K562 (cell line): Measurements from ENCODE around the gene WDR31. TPM values are rescaled to one million over a fixed set of nuclear protein-coding genes. Genes with fewer than 3 reads are reported as not detected.

Source experiments
- ARHGAP35 ChIP-seq: fragments of 450-650 bp; IDR thresholded peaks from 2 replicates; pipeline ENCODE4 v1.6.1; 2018; ENCODE audit not compliant: partially characterized antibody
- CHCHD3 ChIP-seq: fragments of 250-450 bp; sonication (Bioruptor Pico); IDR thresholded peaks from 2 replicates; pipeline ENCODE4 v2.1.2; 2022; ENCODE audit warnings: mild to moderate bottlenecking
- EGR1 ChIP-seq: fragments of 450-650 bp; conservative IDR thresholded peaks from 2 replicates; pipeline ENCODE4 v1.6.1; 2017; ENCODE audit warnings: mild to moderate bottlenecking
- ESRRA ChIP-seq: fragments of 450-650 bp; IDR thresholded peaks from 2 replicates; pipeline ENCODE4 v1.6.1; 2014; ENCODE audit warnings: low read depth, mild to moderate bottlenecking, moderate library complexity, borderline replicate concordance
- KLF10 ChIP-seq: fragments of 250-450 bp; sonication (Bioruptor Pico); IDR thresholded peaks from 2 replicates; pipeline ENCODE4 v1.6.1; 2021; ENCODE audit warnings: matching md5 sums
- SAP30 ChIP-seq: fragments of 200-600 bp; sonication (generic); IDR thresholded peaks from 2 replicates; pipeline ENCODE4 v1.6.1; 2012; ENCODE audit warnings: borderline replicate concordance, low read depth, mild to moderate bottlenecking, moderate library complexity, low read length, control low read depth, inconsistent platforms; ENCODE audit not compliant: insufficient read depth, poor library complexity, severe bottlenecking
- SMC3 ChIP-seq: conservative IDR thresholded peaks from 2 replicates; pipeline ENCODE4 v1.6.1; 2011; ENCODE audit warnings: low read depth, low read length, improper control_type of control experiment; ENCODE audit not compliant: insufficient read depth
- SP1 ChIP-seq: sonication (generic); formaldehyde crosslinking; IDR thresholded peaks from 2 replicates; pipeline ENCODE4 v1.8.1; 2022; ENCODE audit warnings: mild to moderate bottlenecking, missing genetic modification reagents
- STAG1 ChIP-seq: sonication (generic); formaldehyde crosslinking; IDR thresholded peaks from 2 replicates; pipeline ENCODE4 v1.5.0; 2020; ENCODE audit warnings: missing genetic modification reagents, borderline replicate concordance
- polyA plus RNA-seq, 8 experiments: library from polyadenylated mRNA; depleted of rRNA in 4 of 8; stranded (reverse) in 5 of 8; unstranded in 3 of 8; fragments of >200 nt; fragmentation: Nextera tagmentation in 2 of 8; fragmentation: Illumina TruSeq in 1 of 8; extraction: Ambion mirVana in 2 of 8; extraction: Trizol in 1 of 8; gene quantifications; 2 replicates each; pipeline versions ENCODE4 v1.2.1 to v1.2.3, GENCODE V29; 2011 to 2014; ENCODE audit warnings: inconsistent platforms in 1 of 8, missing spikeins in 1 of 8
- total RNA-seq, 7 experiments: library from RNA; depleted of rRNA in 6 of 7; stranded (reverse); fragments of >200 nt in 6 of 7; fragmentation: Illumina TruSeq in 2 of 7; extraction: Trizol in 2 of 7; gene quantifications; 2 replicates each; pipeline versions ENCODE4 v1.2.1 to v1.2.3, GENCODE V29; 2011 to 2021; ENCODE audit warnings: low replicate concordance in 1 of 7
- TF ChIP-seq, protein P1 (sequence below), 2 experiments: fragments of 450-650 bp; conservative IDR thresholded peaks; 2 replicates each; pipeline ENCODE4 v1.6.1; 2017; ENCODE audit warnings: mild to moderate bottlenecking in 2 of 2, moderate library complexity in 2 of 2
- TF ChIP-seq, protein P2 (sequence below): fragments of 450-650 bp; IDR thresholded peaks from 2 replicates; pipeline ENCODE4 v1.6.1; 2016; ENCODE audit warnings: mild to moderate bottlenecking, moderate library complexity
- TF ChIP-seq, protein P3 (sequence below): fragments of 450-650 bp; IDR thresholded peaks from 2 replicates; pipeline ENCODE4 v1.6.1; 2017; ENCODE audit warnings: antibody characterized with exemption

The WDR31 gene
- total and polyA plus RNA-seq, 9 of the 15 experiments (the other 6 are each of a cell fraction or from before 2014, with no cell fraction given): 0.35 to 1.8 (median 0.95) TPM

DNA sequence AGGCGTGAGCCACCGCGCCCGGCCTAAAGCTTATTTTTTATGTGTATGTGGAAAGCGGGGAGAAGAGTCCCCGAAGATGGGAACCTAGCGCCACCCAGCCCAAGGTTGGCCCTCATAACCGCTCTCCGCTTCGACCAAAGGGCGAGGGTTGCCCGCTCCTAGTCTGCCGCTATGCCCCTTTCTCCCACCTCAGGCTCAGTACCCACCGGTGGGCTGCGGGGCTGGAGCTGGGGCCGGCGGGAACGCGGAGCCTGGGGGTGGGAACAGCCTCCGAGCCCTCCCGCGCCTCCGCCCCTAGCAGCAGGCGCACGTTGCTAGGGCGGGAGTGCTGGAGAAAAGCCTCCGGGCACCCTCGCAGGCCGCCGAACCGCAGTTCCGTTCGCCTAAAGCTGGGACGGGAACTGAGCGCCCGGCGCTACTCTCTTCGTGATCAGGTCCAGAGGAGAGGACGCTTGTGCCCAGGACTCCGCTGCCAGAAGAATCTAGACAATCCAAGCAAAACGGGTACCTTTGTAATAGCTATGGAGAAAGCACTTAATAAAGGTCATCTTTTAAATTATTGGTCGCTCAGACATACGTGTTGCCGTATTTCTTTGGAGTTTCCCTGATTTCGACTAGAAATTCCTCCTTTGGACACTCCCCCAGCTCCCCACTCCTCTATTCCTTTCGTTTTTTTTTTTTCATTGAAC, at the start of gene WDR31 (continued):
- TF ChIP-seq EGR1 (peak; percentile 60), STAG1 (no peak), SP1 (peak; percentile 90), KLF10 (CRISPR knock-in tag) (no peak), CHCHD3 (CRISPR knock-in tag) (peak; percentile 5; the same call in 1 of the 2 replicates), SMC3 (no peak), ARHGAP35 (no peak), SAP30 (peak; percentile 87), ESRRA (peak; percentile 70; the same call in 1 of the 2 replicates)
- TF ChIP-seq, protein P1, sequence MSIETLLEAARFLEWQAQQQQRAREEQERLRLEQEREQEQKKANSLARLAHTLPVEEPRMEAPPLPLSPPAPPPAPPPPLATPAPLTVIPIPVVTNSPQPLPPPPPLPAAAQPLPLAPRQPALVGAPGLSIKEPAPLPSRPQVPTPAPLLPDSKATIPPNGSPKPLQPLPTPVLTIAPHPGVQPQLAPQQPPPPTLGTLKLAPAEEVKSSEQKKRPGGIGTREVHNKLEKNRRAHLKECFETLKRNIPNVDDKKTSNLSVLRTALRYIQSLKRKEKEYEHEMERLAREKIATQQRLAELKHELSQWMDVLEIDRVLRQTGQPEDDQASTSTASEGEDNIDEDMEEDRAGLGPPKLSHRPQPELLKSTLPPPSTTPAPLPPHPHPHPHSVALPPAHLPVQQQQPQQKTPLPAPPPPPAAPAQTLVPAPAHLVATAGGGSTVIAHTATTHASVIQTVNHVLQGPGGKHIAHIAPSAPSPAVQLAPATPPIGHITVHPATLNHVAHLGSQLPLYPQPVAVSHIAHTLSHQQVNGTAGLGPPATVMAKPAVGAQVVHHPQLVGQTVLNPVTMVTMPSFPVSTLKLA (conservative IDR thresholded peaks at IDR 0.05): peak; percentile 63 to 87
- TF ChIP-seq, protein P2, sequence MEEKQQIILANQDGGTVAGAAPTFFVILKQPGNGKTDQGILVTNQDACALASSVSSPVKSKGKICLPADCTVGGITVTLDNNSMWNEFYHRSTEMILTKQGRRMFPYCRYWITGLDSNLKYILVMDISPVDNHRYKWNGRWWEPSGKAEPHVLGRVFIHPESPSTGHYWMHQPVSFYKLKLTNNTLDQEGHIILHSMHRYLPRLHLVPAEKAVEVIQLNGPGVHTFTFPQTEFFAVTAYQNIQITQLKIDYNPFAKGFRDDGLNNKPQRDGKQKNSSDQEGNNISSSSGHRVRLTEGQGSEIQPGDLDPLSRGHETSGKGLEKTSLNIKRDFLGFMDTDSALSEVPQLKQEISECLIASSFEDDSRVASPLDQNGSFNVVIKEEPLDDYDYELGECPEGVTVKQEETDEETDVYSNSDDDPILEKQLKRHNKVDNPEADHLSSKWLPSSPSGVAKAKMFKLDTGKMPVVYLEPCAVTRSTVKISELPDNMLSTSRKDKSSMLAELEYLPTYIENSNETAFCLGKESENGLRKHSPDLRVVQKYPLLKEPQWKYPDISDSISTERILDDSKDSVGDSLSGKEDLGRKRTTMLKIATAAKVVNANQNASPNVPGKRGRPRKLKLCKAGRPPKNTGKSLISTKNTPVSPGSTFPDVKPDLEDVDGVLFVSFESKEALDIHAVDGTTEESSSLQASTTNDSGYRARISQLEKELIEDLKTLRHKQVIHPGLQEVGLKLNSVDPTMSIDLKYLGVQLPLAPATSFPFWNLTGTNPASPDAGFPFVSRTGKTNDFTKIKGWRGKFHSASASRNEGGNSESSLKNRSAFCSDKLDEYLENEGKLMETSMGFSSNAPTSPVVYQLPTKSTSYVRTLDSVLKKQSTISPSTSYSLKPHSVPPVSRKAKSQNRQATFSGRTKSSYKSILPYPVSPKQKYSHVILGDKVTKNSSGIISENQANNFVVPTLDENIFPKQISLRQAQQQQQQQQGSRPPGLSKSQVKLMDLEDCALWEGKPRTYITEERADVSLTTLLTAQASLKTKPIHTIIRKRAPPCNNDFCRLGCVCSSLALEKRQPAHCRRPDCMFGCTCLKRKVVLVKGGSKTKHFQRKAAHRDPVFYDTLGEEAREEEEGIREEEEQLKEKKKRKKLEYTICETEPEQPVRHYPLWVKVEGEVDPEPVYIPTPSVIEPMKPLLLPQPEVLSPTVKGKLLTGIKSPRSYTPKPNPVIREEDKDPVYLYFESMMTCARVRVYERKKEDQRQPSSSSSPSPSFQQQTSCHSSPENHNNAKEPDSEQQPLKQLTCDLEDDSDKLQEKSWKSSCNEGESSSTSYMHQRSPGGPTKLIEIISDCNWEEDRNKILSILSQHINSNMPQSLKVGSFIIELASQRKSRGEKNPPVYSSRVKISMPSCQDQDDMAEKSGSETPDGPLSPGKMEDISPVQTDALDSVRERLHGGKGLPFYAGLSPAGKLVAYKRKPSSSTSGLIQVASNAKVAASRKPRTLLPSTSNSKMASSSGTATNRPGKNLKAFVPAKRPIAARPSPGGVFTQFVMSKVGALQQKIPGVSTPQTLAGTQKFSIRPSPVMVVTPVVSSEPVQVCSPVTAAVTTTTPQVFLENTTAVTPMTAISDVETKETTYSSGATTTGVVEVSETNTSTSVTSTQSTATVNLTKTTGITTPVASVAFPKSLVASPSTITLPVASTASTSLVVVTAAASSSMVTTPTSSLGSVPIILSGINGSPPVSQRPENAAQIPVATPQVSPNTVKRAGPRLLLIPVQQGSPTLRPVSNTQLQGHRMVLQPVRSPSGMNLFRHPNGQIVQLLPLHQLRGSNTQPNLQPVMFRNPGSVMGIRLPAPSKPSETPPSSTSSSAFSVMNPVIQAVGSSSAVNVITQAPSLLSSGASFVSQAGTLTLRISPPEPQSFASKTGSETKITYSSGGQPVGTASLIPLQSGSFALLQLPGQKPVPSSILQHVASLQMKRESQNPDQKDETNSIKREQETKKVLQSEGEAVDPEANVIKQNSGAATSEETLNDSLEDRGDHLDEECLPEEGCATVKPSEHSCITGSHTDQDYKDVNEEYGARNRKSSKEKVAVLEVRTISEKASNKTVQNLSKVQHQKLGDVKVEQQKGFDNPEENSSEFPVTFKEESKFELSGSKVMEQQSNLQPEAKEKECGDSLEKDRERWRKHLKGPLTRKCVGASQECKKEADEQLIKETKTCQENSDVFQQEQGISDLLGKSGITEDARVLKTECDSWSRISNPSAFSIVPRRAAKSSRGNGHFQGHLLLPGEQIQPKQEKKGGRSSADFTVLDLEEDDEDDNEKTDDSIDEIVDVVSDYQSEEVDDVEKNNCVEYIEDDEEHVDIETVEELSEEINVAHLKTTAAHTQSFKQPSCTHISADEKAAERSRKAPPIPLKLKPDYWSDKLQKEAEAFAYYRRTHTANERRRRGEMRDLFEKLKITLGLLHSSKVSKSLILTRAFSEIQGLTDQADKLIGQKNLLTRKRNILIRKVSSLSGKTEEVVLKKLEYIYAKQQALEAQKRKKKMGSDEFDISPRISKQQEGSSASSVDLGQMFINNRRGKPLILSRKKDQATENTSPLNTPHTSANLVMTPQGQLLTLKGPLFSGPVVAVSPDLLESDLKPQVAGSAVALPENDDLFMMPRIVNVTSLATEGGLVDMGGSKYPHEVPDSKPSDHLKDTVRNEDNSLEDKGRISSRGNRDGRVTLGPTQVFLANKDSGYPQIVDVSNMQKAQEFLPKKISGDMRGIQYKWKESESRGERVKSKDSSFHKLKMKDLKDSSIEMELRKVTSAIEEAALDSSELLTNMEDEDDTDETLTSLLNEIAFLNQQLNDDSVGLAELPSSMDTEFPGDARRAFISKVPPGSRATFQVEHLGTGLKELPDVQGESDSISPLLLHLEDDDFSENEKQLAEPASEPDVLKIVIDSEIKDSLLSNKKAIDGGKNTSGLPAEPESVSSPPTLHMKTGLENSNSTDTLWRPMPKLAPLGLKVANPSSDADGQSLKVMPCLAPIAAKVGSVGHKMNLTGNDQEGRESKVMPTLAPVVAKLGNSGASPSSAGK: peak; percentile 64
- TF ChIP-seq, protein P3, sequence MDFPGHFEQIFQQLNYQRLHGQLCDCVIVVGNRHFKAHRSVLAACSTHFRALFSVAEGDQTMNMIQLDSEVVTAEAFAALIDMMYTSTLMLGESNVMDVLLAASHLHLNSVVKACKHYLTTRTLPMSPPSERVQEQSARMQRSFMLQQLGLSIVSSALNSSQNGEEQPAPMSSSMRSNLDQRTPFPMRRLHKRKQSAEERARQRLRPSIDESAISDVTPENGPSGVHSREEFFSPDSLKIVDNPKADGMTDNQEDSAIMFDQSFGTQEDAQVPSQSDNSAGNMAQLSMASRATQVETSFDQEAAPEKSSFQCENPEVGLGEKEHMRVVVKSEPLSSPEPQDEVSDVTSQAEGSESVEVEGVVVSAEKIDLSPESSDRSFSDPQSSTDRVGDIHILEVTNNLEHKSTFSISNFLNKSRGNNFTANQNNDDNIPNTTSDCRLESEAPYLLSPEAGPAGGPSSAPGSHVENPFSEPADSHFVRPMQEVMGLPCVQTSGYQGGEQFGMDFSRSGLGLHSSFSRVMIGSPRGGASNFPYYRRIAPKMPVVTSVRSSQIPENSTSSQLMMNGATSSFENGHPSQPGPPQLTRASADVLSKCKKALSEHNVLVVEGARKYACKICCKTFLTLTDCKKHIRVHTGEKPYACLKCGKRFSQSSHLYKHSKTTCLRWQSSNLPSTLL: no peak
